Neural cell (in vitro differentiated cells): ENCODE results near the gene B4GALT4. TPM values are rescaled to one million over a fixed set of nuclear protein-coding genes. Genes with fewer than 3 reads are reported as not detected.

Experiments used
- H2AFZ ChIP-seq: fragments of 200-600, 300-800 bp; sonication (generic), shearing (Covaris generic); 2 replicates; pipeline ENCODE4 v1.6.0; 2014; ENCODE audit warnings: low read depth, mild to moderate bottlenecking, antibody characterized with exemption, low read length, moderate library complexity
- H3F3A ChIP-seq: fragments of 200-600 bp; shearing (Covaris generic); 2 replicates; pipeline ENCODE4 v1.6.1; 2016; ENCODE audit warnings: mild to moderate bottlenecking, moderate library complexity, mixed read lengths, antibody characterized with exemption, low read length; ENCODE audit not compliant: insufficient read depth, poor library complexity, severe bottlenecking
- H3K27ac ChIP-seq: fragments of 200-600, 300-800 bp; sonication (generic), shearing (Covaris generic); 2 replicates; pipeline ENCODE4 v1.5.1; 2014; ENCODE audit warnings: mild to moderate bottlenecking, low read length, moderate library complexity
- H3K27me3 ChIP-seq: fragments of 300-800, 200-600 bp; sonication (generic), shearing (Covaris generic); 2 replicates; pipeline ENCODE4 v1.6.0; 2014; ENCODE audit warnings: mild to moderate bottlenecking, low read depth, low read length, moderate library complexity; ENCODE audit not compliant: insufficient read depth
- H3K36me3 ChIP-seq: fragments of 300-800, 200-600 bp; sonication (generic), shearing (Covaris generic); 2 replicates; pipeline ENCODE4 v1.5.1; 2014; ENCODE audit warnings: mild to moderate bottlenecking, antibody characterized with exemption, low read length, moderate library complexity; ENCODE audit not compliant: insufficient read depth
- H3K4me2 ChIP-seq: fragments of 300-800, 200-600 bp; sonication (generic), shearing (Covaris generic); 2 replicates; pipeline ENCODE4 v1.6.0; 2014; ENCODE audit warnings: mild to moderate bottlenecking, low read length
- H3K4me3 ChIP-seq: fragments of 300-800, 200-600 bp; sonication (generic), shearing (Covaris generic); 2 replicates; pipeline ENCODE4 v1.5.1; 2014; ENCODE audit warnings: mild to moderate bottlenecking, low read length, moderate library complexity
- H3K79me2 ChIP-seq: fragments of 200-600 bp; shearing (Covaris generic); replicated peaks from 2 replicates; pipeline ENCODE4 v1.6.0; 2014; ENCODE audit warnings: mild to moderate bottlenecking, low read length, moderate library complexity; ENCODE audit not compliant: insufficient read depth
- H3K9ac ChIP-seq: fragments of 300-800, 200-600 bp; sonication (generic), shearing (Covaris generic); 2 replicates; pipeline ENCODE4 v1.6.1; 2016; ENCODE audit warnings: mild to moderate bottlenecking, low read length, mixed read lengths
- H3K9me2 ChIP-seq: fragments of 200-600 bp; shearing (Covaris generic); 2 replicates; pipeline ENCODE4 v1.6.1; 2016; ENCODE audit warnings: mild to moderate bottlenecking, low read length, mixed read lengths; ENCODE audit not compliant: insufficient read depth
- H3K9me3 ChIP-seq: fragments of 200-600, 300-800 bp; sonication (generic), shearing (Covaris generic); 2 replicates; pipeline ENCODE4 v1.6.1; 2016; ENCODE audit warnings: mild to moderate bottlenecking, mixed run types, low read length, moderate library complexity, mixed read lengths
- H4K20me1 ChIP-seq: fragments of 200-600 bp; shearing (Covaris generic); 2 replicates; pipeline ENCODE4 v1.6.1; 2016; ENCODE audit warnings: mild to moderate bottlenecking, mixed run types; ENCODE audit not compliant: insufficient read depth
- EP300 ChIP-seq: fragments of 450-650 bp; conservative IDR thresholded peaks from 2 replicates; pipeline ENCODE4 v1.6.1; 2014; ENCODE audit warnings: antibody characterized with exemption, mild to moderate bottlenecking, moderate library complexity; ENCODE audit not compliant: poor library complexity, severe bottlenecking
- EZH2 ChIP-seq: fragments of 200-600, 300-800 bp; shearing (Covaris generic), sonication (generic); IDR thresholded peaks from 2 replicates; pipeline ENCODE4 v1.6.1; 2014; ENCODE audit warnings: antibody characterized with exemption, low read length, borderline replicate concordance, mild to moderate bottlenecking; ENCODE audit not compliant: insufficient read depth, poor library complexity, severe bottlenecking
- MXI1 ChIP-seq: fragments of 450-650 bp; conservative IDR thresholded peaks from 2 replicates; pipeline ENCODE4 v1.6.1; 2014; ENCODE audit warnings: antibody characterized with exemption, mild to moderate bottlenecking; ENCODE audit not compliant: poor library complexity, severe bottlenecking
- POLR2AphosphoS5 ChIP-seq: IDR thresholded peaks from 2 replicates; pipeline ENCODE4 v1.6.1; 2012
- RAD21 ChIP-seq: fragments of 450-650 bp; conservative IDR thresholded peaks from 2 replicates; pipeline ENCODE4 v1.6.1; 2014; ENCODE audit warnings: antibody characterized with exemption, mild to moderate bottlenecking, moderate library complexity
- REST ChIP-seq: IDR thresholded peaks from 2 replicates; pipeline ENCODE4 v1.6.1; 2012; ENCODE audit warnings: borderline replicate concordance
- SMC3 ChIP-seq: fragments of 450-650 bp; conservative IDR thresholded peaks from 2 replicates; pipeline ENCODE4 v1.6.1; 2014; ENCODE audit warnings: antibody characterized with exemption, mild to moderate bottlenecking, moderate library complexity; ENCODE audit not compliant: poor library complexity
- TAF1 ChIP-seq: IDR thresholded peaks from 2 replicates; pipeline ENCODE4 v1.6.1; 2012; ENCODE audit warnings: low read depth
- polyA plus RNA-seq: library from polyadenylated mRNA; depleted of rRNA; stranded (reverse); fragments of >200 nt; gene quantifications from 2 replicates; pipeline ENCODE4 v1.2.3, GENCODE V29; 2014
- TF ChIP-seq, protein P1 (sequence below): fragments of 450-650 bp; IDR thresholded peaks from 2 replicates; pipeline ENCODE4 v1.5.1; 2014; ENCODE audit warnings: antibody characterized with exemption, mild to moderate bottlenecking, moderate library complexity; ENCODE audit not compliant: poor library complexity, severe bottlenecking

The B4GALT4 gene
- polyA plus RNA-seq, 1 donor from 2014 or later: 11.8 TPM

- Histone ChIP-seq H3K4me3 (no peak overlapping the region), H2AFZ (no peak overlapping the region)
Measured at GRCh38 chr3:119181765-119182164, 58.9 kb downstream of the B4GALT4 start.

DNA sequence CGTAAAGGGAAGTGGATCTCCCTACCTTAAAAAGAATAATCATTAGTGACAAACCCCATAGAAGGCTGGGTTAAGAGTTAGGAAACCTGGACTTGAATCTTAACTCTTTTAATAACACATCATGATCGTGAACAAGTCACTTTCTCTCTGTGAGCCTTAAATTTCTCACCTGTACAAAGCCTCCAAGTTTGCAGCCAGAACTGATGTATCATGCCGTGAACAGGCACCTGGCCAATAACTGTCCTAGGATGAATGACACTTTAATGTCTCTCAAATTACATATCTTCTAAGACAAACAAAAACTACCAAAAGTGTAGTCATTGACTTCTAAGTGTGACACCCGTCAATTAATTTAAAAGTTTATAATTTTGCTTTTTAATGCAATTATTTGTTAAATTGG lies 63.4 kb downstream of the B4GALT4 start:
- no peak overlapping the region for H3K9ac ChIP-seq
- H4K20me1 ChIP-seq: peaks cover 3% of the 10 kb centered on the region
- H3K4me2 ChIP-seq: no peak overlapping the region
- H3K79me2 ChIP-seq: no peaks in the 10 kb centered on the region
- H3K36me3 ChIP-seq: no peaks in the 10 kb centered on the region
- no peaks in the 10 kb centered on the region for H3F3A ChIP-seq
- H3K4me3 ChIP-seq: no peak overlapping the region
- no peaks in the 10 kb centered on the region for H3K27me3 ChIP-seq
- TF ChIP-seq TAF1: no peak
- TF ChIP-seq SMC3: no peak
- no peak for TF ChIP-seq EP300
- TF ChIP-seq MXI1: no peak
- no peak for TF ChIP-seq RAD21
- no peak for TF ChIP-seq POLR2AphosphoS5
- TF ChIP-seq, protein P1, sequence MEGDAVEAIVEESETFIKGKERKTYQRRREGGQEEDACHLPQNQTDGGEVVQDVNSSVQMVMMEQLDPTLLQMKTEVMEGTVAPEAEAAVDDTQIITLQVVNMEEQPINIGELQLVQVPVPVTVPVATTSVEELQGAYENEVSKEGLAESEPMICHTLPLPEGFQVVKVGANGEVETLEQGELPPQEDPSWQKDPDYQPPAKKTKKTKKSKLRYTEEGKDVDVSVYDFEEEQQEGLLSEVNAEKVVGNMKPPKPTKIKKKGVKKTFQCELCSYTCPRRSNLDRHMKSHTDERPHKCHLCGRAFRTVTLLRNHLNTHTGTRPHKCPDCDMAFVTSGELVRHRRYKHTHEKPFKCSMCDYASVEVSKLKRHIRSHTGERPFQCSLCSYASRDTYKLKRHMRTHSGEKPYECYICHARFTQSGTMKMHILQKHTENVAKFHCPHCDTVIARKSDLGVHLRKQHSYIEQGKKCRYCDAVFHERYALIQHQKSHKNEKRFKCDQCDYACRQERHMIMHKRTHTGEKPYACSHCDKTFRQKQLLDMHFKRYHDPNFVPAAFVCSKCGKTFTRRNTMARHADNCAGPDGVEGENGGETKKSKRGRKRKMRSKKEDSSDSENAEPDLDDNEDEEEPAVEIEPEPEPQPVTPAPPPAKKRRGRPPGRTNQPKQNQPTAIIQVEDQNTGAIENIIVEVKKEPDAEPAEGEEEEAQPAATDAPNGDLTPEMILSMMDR: no peak
- no peak for TF ChIP-seq EZH2
- TF ChIP-seq REST: no peak
- no peaks in the 10 kb centered on the region for H3K9me2 ChIP-seq
- no peak overlapping the region for H2AFZ ChIP-seq
- H3K9me3 ChIP-seq: no peaks in the 10 kb centered on the region
- no peak overlapping the region for H3K27ac ChIP-seq

More at GRCh38 chr3:119181765-119182164, 58.9 kb downstream of the B4GALT4 start:
- no peak for TF ChIP-seq RAD21
- TF ChIP-seq EZH2: no peak
- no peak for TF ChIP-seq POLR2AphosphoS5
- no peak for TF ChIP-seq MXI1
- TF ChIP-seq, protein P1: no peak
- Histone ChIP-seq H3K9me3 (no peaks in the 10 kb centered on the region), H3F3A (no peaks in the 10 kb centered on the region), H3K27me3 (no peaks in the 10 kb centered on the region), H3K79me2 (no peaks in the 10 kb centered on the region), H4K20me1 (peaks cover 3% of the 10 kb centered on the region), H3K4me2 (no peak overlapping the region), H3K9me2 (no peaks in the 10 kb centered on the region), H3K27ac (no peak overlapping the region), H3K36me3 (no peaks in the 10 kb centered on the region), H3K9ac (no peak overlapping the region)
